MCF 10A (cell line): ENCODE results near the gene AKNA. TPM values are rescaled to one million over a fixed set of nuclear protein-coding genes. Genes with fewer than 3 reads are reported as not detected.

Source experiments
- BruUV-seq: library from RNA; stranded (reverse); fragments of 400-500 nt; replicated peaks from 2 replicates; lab custom pipeline; 2021; lab: Mats Ljungman, UMichigan
- CTCF ChIA-PET: fragments of 300-600 bp; sonication (Branson Sonifier 250); formaldehyde crosslinking; extraction: SDS; loops from one replicate; lab custom pipeline; 2021; ENCODE audit warnings: antibody characterized with exemption, inconsistent platforms; lab: Yijun Ruan, JAX
- POLR2A ChIA-PET: fragments of 300-600, 350-650 bp; sonication (Branson Sonifier 250); formaldehyde crosslinking; extraction: SDS; loops from one replicate; lab custom pipeline; 2020; ENCODE audit warnings: antibody characterized with exemption, inconsistent platforms; lab: Yijun Ruan, JAX
- DNase-seq: peaks from one replicate; pipeline ENCODE4 v3.0.0-alpha.2; 2018; ENCODE audit not compliant: unreplicated experiment
- H3K27ac Mint-ChIP-seq: one replicate; pipeline ENCODE4 v1.8.0; 2022; ENCODE audit warnings: mild to moderate bottlenecking, low read depth, mixed read lengths; ENCODE audit not compliant: unreplicated experiment
- H3K27me3 Mint-ChIP-seq: one replicate; pipeline ENCODE4 v1.8.0; 2022; ENCODE audit warnings: mixed read lengths; ENCODE audit not compliant: insufficient read depth, unreplicated experiment
- H3K36me3 Mint-ChIP-seq: one replicate; pipeline ENCODE4 v1.8.0; 2022; ENCODE audit warnings: mild to moderate bottlenecking, moderate library complexity, mixed read lengths; ENCODE audit not compliant: insufficient read depth, unreplicated experiment
- H3K4me1 Mint-ChIP-seq: one replicate; pipeline ENCODE4 v1.8.0; 2022; ENCODE audit warnings: mixed read lengths; ENCODE audit not compliant: insufficient read depth, unreplicated experiment
- H3K4me3 Mint-ChIP-seq: one replicate; pipeline ENCODE4 v1.8.0; 2022; ENCODE audit warnings: mild to moderate bottlenecking, moderate library complexity, mixed read lengths; ENCODE audit not compliant: unreplicated experiment
- H3K9me3 Mint-ChIP-seq: one replicate; pipeline ENCODE4 v1.8.0; 2022; ENCODE audit warnings: mixed read lengths; ENCODE audit not compliant: unreplicated experiment
- CTCF ChIP-seq: fragments of 200-600 bp; IDR thresholded peaks from one replicate; pipeline ENCODE4 v1.8.0; 2022; ENCODE audit warnings: antibody characterized with exemption, mild to moderate bottlenecking; ENCODE audit not compliant: unreplicated experiment
- intact Hi-C: fragments of 100-400 bp; cut with micrococcal nuclease; formaldehyde crosslinking; loops from 2 replicates; pipeline ENCODE4 v1.14.1; 2022
- total RNA-seq: library from RNA; stranded (reverse); gene quantifications from 2 replicates; pipeline ENCODE4 v1.2.3, GENCODE V29; 2022

AKNA gene
- total RNA-seq, 1 experiment from 2014 or later = 10.9 TPM

GRCh38 chr9:114409842-114410241, 22.1 kb upstream of the AKNA start:
- ChIA-PET CTCF (interaction anchor here (1.5 to 8.0 kb wide), 4 partner anchors 25 to 252 kb away, joined by 5 to 138 read pairs (median 8); no protein-coding TSS in a partner anchor), POLR2A (interaction anchor here (0.6 to 1.7 kb wide), 2 partner anchors 25 to 178 kb away, joined by 3 read pairs; partner anchors contain the start of gene ATP6V1G1)
- no peaks in the 10 kb centered on the region for H3K9me3 Mint-ChIP-seq
- no peak overlapping the region for H3K27ac Mint-ChIP-seq
- intact Hi-C loops = loop anchor here (5.0 kb wide), 2 partner anchors 502 to 1117 kb away; no protein-coding TSS in a partner anchor
- no peak for DNase-seq
- peaks cover 11% of the 10 kb centered on the region for H3K4me1 Mint-ChIP-seq
- H3K27me3 Mint-ChIP-seq = no peaks in the 10 kb centered on the region
- H3K4me3 Mint-ChIP-seq = no peak overlapping the region
- H3K36me3 Mint-ChIP-seq = peaks cover 7% of the 10 kb centered on the region
- BruUV-seq = no TSS peak
- TF ChIP-seq CTCF = no peak

- H3K27me3 Mint-ChIP-seq = no peaks in the 10 kb centered on the region
Observed at GRCh38 chr9:114409103-114409780, 21.5 kb upstream of the AKNA start.

GRCh38 chr9:114408645-114409044, 20.9 kb upstream of the AKNA start:
- no TSS peak for BruUV-seq
- no peak overlapping the region for H3K4me3 Mint-ChIP-seq
- H3K4me1 Mint-ChIP-seq = peaks cover 11% of the 10 kb centered on the region
- no peak overlapping the region for H3K27ac Mint-ChIP-seq
- TF ChIP-seq CTCF = no peak
- no peak for DNase-seq
- H3K9me3 Mint-ChIP-seq = no peaks in the 10 kb centered on the region
- POLR2A ChIA-PET = interaction anchor here (0.5 to 2.0 kb wide), 3 partner anchors 24 to 200 kb away, joined by 3 to 4 read pairs (median 3); partner anchors contain the start of gene ATP6V1G1
- intact Hi-C loops = loop anchor here (5.0 kb wide), 2 partner anchors 504 to 1119 kb away; no protein-coding TSS in a partner anchor
- no peaks in the 10 kb centered on the region for H3K27me3 Mint-ChIP-seq
- CTCF ChIA-PET = interaction anchor here (0.6 to 8.0 kb wide), 8 partner anchors 27 to 576 kb away, joined by 3 to 138 read pairs (median 7); partner anchors contain the start of gene TEX48
- H3K36me3 Mint-ChIP-seq = peaks cover 7% of the 10 kb centered on the region

More at GRCh38 chr9:114409103-114409780, 21.5 kb upstream of the AKNA start:
- intact Hi-C loops = loop anchor here (5.0 kb wide), 2 partner anchors 503 to 1118 kb away; no protein-coding TSS in a partner anchor
- Mint-ChIP-seq H3K36me3 (peaks cover 7% of the 10 kb centered on the region), H3K9me3 (no peaks in the 10 kb centered on the region), H3K4me3 (no peak overlapping the region), H3K27ac (no peak overlapping the region), H3K4me1 (peaks cover 11% of the 10 kb centered on the region)
- DNase-seq = peak; percentile 24
- no peak for TF ChIP-seq CTCF
- BruUV-seq = no TSS peak
- ChIA-PET POLR2A (interaction anchor here (0.6 to 2.0 kb wide), 3 partner anchors 25 to 178 kb away, joined by 3 to 4 read pairs (median 3); partner anchors contain the start of gene ATP6V1G1), CTCF (interaction anchor here (0.6 to 8.0 kb wide), 7 partner anchors 26 to 577 kb away, joined by 3 to 138 read pairs (median 5); partner anchors contain the start of gene TEX48)

- Mint-ChIP-seq H3K4me1 (peaks cover 11% of the 10 kb centered on the region), H3K9me3 (no peaks in the 10 kb centered on the region), H3K27me3 (no peaks in the 10 kb centered on the region), H3K4me3 (no peak overlapping the region), H3K36me3 (peaks cover under 1% of the 10 kb centered on the region), H3K27ac (no peak overlapping the region)
- intact Hi-C loops = loop anchor here (5.0 kb wide), 2 partner anchors 504 to 1119 kb away; no protein-coding TSS in a partner anchor
- BruUV-seq = no TSS peak
- DNase-seq = no peak
- no peak for TF ChIP-seq CTCF
- CTCF ChIA-PET = interaction anchor here (0.8 to 8.0 kb wide), 6 partner anchors 69 to 330 kb away, joined by 3 to 138 read pairs (median 18); partner anchors contain the start of gene TEX48
- POLR2A ChIA-PET = interaction anchor here (0.5 to 2.0 kb wide), 2 partner anchors 23 to 200 kb away, joined by 3 to 4 read pairs; no protein-coding TSS in a partner anchor
Observed at GRCh38 chr9:114407889-114408288, 20.1 kb upstream of the AKNA start.
